Ecto neural progenitor cell (in vitro differentiated cells): Measurements from ENCODE around the gene ORC6.
"Not testable (repeated sequence)": the region's sequence is repeated elsewhere in the genome, so short reads cannot be mapped to it uniquely, and the experiment has no call there.

Experiments
- DNase-seq: peaks from one replicate; pipeline ENCODE4 v3.0.0-alpha.2; 2018; ENCODE audit warnings: low spot score

The ORC6 gene, protein sequence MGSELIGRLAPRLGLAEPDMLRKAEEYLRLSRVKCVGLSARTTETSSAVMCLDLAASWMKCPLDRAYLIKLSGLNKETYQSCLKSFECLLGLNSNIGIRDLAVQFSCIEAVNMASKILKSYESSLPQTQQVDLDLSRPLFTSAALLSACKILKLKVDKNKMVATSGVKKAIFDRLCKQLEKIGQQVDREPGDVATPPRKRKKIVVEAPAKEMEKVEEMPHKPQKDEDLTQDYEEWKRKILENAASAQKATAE

DNA sequence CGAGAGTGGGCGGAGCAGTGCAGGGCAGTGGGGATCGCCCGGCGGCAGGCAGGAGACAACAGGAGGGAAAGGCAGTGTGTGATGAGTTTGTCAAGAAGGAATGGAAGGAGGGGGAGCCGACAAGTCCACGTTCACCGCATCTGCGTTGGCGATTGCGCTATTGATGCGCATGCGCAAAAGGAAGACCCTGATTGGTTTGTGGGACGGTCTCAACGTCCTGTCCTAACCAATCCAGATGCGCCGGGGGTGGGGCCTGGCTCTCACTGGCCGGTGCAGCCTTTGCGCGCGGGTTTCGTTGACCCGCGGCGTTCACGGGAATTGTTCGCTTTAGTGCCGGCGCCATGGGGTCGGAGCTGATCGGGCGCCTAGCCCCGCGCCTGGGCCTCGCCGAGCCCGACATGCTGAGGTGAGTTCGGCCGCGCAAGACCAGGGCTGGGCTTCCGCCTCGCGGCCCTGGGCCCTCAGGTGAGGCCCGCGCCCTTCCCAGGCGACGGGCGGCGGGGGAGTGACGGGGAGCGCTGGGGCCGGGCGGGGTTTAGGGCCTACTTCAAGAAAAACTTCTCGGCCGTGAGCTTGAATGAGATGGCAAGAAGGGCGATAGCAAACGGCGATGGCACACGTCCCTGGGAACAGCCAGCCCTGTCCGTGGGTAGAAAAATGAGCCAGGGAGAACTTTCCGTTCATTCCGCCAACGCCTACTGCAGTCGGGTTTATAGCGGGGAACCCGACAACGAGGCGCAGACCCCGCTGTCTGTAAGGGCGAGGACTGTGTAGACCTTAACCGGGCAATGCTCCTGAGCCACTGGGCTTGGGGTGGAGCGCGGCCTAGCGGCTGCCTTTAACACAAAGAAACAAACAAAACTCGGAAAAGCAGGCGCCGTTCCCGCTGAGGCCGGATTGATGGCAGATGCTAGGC, at the start of gene ORC6:
ORC6 (plus strand) TSS at position 295 of the 916 bp plus-strand sequence; CDS start at position 342, 47 bp downstream.
- peak; percentile 98 for DNase-seq

DNA sequence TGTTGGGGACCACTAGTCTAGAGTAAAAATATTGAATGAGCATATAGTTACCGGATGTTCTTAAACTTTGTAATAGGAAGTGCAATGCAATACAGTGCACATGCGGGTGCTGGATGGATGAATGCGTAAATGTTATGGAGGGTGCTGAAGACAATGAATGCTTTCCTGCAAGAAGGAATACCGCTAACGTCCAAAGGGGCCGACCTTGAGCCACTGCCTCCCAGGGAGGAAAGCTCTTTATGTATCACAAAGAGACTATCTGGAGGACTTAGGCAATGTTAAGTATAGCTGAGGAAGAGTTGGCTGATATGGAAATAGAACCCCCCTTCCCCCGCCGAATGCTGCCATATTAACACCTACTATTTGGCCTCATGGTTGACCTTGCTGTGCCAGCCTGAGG, 40.8 kb upstream of the ORC6 start:
- no peak for DNase-seq

DNA sequence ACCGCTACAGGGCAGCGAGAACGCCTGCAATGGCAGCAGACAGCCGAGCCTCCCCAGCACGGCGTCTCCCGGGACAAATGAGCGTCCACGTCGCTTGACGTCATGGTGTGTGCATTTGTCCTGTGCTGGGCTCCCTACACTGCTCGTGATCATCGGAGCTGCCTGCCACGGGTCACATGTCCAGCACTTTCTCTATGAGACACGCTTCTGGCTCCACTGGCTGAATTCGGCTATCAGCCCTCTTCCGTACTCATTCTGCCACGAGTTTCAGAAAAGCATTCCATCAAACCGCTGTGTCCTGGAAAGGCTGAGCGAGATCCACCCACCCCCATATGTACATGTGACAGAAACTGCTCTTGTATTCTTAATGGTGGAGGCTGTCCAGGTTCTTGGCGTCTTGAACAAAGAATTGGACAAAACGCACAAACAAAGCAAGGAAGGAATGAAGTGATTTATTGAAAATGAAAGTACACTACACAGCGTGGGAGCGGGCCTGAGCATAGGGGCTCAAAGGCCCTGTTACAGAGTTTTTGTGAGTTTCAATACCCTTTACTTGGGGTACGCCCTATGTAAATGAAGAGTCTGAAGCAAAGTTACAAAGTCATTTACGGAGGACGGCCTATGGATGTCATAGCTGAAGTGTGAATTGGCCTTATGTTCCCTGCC, 39.7 kb upstream of the ORC6 start:
- DNase-seq, result no peak

- DNase-seq, result no peak
Observed at GRCh38 chr16:46650254-46650623, 39.2 kb upstream of the ORC6 start.

GRCh38 chr16:46651305-46651704, 38.2 kb upstream of the ORC6 start:
- no peak for DNase-seq

DNA sequence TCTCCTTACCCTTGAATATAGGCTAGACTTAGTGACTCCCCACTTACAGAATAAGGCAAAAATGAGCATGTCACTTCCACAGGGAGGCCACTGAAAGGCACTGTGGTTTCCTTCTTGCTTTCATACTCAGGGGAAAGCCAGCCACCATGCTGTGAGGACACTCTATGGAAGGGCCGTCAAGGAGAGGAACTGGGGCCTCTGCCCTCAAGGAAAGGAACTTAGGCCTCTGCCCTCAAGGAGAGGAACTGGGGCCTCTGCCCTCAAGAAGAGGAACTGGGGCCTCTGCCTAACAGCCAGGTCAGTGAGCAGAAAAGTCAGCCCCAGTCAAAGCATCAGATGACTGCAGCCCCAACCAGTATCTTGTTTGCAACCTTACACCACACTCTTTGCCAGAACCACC, 30.5 kb upstream of the ORC6 start:
- no peak for DNase-seq

- DNase-seq, result no peak
Observed at GRCh38 chr16:46662123-46662522, 27.3 kb upstream of the ORC6 start.

DNA sequence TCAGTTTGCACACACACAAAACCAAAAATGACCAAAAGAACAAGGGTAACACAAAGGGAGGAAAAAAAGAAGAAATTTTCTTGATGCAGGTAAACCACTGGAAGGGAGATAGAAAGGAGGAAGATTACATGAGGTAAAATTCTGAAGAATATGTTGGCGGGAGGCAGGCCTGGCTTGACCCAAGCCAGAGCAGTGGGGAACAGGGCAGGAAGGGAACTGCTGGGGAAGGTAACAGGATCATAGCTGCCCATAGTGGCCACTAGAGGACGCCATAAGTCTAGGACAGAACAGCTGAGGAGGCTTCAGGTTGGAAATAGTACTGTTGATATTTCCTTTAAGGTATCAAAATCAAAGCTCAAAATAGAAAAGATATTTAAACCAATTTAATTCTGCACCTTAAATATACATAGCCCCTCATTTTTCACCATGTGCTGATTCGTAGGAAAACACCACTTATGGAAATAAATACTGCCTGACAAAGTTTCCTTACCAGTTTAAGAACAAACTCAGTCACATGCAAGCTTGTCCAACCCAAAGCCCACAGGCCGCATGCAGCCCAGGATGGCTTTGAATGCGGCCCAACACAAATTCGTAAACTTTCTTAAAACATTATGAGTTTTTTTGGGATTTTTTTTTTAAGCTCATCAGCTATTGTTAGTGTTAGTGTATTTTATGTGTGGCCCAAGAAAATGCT, 16.0 kb upstream of the ORC6 start:
- DNase-seq, result peak; percentile 59

- DNase-seq, result not testable (repeated sequence)
Observed at GRCh38 chr16:46677943-46678342, 11.5 kb upstream of the ORC6 start.

- not testable (repeated sequence) for DNase-seq
Observed at GRCh38 chr16:46681867-46682266, 7.6 kb upstream of the ORC6 start.

GRCh38 chr16:46686815-46687473, 2.5 kb upstream of the ORC6 start:
- no peak for DNase-seq

- DNase-seq, result no peak
Observed at GRCh38 chr16:46687486-46687885, 2.0 kb upstream of the ORC6 start.

GRCh38 chr16:46688101-46688653, 1.3 kb upstream of the ORC6 start:
- DNase-seq, result no peak

DNA sequence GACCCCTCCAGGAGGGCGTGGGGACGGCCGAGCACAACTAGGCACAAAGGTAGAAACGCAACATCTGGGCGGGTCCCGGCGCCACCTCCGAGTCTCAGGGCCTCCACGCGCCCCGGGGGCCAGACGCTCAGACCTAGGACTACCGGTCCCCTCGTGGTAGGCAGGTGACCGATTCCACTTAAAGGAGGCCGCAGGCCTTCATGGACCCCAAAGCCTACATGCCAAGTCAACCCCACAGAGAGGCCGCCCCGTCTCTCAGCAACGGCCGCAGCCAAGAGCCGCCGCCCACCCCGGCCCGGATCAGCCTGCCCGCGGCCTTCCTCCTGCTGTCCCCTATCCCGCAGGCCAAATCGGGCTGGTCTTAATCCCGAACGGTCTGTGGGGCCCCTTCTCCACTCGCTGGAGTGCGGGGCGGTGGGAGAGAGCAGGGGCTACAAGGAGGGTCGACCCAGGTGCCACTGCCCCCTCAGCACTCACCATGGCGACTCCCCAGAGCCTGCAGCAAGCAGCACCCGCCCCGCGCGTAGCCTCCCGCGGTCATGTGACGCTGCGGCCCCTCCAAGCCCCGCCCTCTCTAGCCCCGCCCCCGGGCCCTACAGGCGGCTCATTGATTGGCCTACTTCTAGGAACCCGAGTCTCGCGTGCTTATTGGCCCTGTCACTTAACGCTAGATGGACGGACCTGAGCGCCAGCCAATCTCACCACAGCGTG, 650 bp upstream of the ORC6 start, which contains the start of gene VPS35:
VPS35 (minus strand) TSS at position 525 of the 711 bp plus-strand sequence; CDS start at position 480, 45 bp downstream.
- DNase-seq, result peak; percentile 100

DNA sequence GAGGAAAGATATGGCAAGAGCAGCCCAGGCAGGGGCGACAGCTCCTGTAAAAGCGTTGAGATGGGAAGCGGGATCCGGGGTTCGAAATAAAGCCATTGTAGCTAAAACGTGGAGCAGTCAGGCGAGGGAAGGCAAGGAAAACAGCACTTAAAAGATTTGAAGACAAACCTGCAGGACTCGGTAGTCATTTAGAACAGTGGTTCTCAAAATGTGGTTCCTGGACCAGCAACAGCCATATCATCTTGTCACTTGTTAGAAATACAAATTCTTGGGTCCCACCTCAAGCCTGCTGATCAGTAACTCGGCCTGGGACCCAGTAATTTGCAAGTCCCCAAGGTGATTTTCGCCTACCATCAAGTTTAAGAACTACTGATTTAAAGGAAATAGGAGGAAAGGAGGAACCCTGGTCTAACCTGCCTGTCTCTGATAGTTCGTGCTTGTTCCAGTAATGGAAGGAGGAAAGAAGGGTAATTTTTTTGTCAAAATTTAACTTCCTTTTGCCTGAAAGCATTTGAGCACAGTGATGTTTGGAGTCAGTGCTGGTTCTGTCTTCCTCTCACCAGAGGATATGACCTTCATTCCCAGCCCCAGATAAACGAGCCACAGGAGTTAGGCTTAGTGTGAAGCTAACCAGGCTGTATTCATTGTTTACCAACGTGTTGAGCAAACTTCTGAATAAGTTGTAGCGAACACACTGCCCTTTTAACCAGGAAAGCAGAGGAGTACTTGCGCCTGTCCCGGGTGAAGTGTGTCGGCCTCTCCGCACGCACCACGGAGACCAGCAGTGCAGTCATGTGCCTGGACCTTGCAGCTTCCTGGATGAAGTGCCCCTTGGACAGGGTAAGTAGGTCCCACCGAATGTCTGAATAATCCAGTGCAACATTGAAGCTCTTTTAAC, 1.1 kb downstream of the ORC6 start:
- no peak for DNase-seq

DNA sequence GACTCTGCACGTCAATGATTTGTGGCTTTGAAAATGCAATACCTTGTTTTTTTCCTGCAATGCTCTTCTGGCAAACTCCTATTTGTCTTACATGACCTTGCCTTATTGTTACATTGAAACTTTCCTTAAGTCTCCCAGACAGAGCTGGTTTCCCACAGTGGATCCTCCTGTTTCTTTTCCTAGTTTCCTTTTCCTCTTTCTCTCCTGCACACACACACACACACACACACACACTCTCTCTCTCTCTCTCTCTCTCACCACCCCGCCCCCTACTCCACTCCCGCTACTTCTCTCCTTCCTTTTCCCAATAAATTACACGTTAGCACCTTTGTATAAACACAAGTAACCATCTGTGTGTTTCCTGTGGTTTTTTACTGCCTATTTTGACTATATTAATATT, 2.3 kb downstream of the ORC6 start:
- no peak for DNase-seq

DNA sequence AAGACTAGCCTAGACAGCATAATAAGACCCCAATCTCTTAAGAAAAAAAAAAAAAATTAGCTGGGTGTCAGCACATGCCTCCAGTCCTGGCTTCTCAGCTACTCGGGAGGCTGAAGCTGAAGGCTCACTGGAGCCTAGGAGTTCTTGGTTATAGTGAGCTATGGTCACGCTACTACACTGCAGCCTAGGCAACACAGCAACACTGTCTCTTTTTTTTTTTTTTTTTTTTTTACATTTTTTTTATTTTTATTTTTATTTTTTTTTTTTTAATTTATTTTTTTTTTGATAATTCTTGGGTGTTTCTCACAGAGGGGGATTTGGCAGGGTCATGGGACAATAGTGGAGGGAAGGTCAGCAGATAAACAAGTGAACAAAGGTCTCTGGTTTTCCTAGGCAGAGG, 4.1 kb downstream of the ORC6 start:
- no peak for DNase-seq

- no peak for DNase-seq
Observed at GRCh38 chr16:46695937-46696336, 6.5 kb downstream of the ORC6 start.

GRCh38 chr16:46696957-46697356, 7.5 kb downstream of the ORC6 start:
- no peak for DNase-seq

GRCh38 chr16:46700048-46700447, 10.6 kb downstream of the ORC6 start:
- DNase-seq, result no peak
